HepG2 (cell line): ENCODE measurements around the gene TSKU. TPM values are rescaled to one million over a fixed set of nuclear protein-coding genes. Genes with fewer than 3 reads are reported as not detected.

ENCODE experiments used
- ASH2L ChIP-seq: fragments of 300-600, 200-600 bp; sonication (generic); IDR thresholded peaks from 2 replicates; pipeline ENCODE4 v1.7.0; 2017; ENCODE audit warnings: low read depth, mild to moderate bottlenecking, moderate library complexity, mixed read lengths, low read length; ENCODE audit not compliant: insufficient read length
- FOSL2 ChIP-seq: sonication (generic); formaldehyde crosslinking; IDR thresholded peaks from 2 replicates; pipeline ENCODE4 v1.4.0; 2020; ENCODE audit warnings: missing genetic modification reagents
- GRHL1 ChIP-seq: sonication (generic); formaldehyde crosslinking; conservative IDR thresholded peaks from 2 replicates; pipeline ENCODE4 v1.8.0; 2022; ENCODE audit warnings: missing genetic modification reagents
- HNF1B ChIP-seq: sonication (generic); formaldehyde crosslinking; IDR thresholded peaks from 2 replicates; pipeline ENCODE4 v1.5.1; 2020; ENCODE audit warnings: mild to moderate bottlenecking, moderate library complexity, missing genetic modification reagents
- HOMEZ ChIP-seq: IDR thresholded peaks from 2 replicates; pipeline ENCODE4 v1.6.1; 2016; ENCODE audit warnings: low read depth
- LCORL ChIP-seq, 2 experiments: fragments of 450-650 bp in 1 of 2; sonication (generic) in 1 of 2; formaldehyde crosslinking in 1 of 2; IDR thresholded peaks; 2 replicates each; pipeline versions ENCODE4 v1.5.0 to v1.6.1; 2017 to 2020; ENCODE audit warnings: antibody characterized with exemption in 1 of 2, missing genetic modification reagents in 1 of 2
- MED8 ChIP-seq: sonication (generic); formaldehyde crosslinking; IDR thresholded peaks from 2 replicates; pipeline ENCODE4 v1.8.1; 2023; ENCODE audit warnings: mild to moderate bottlenecking, missing genetic modification reagents; ENCODE audit not compliant: insufficient replicate concordance
- PHF21A ChIP-seq: sonication (generic); formaldehyde crosslinking; IDR thresholded peaks from 2 replicates; pipeline ENCODE4 v1.5.0; 2020; ENCODE audit warnings: mild to moderate bottlenecking, missing genetic modification reagents
- SALL1 ChIP-seq: sonication (generic); formaldehyde crosslinking; IDR thresholded peaks from 2 replicates; pipeline ENCODE4 v1.8.0; 2022; ENCODE audit warnings: mild to moderate bottlenecking, missing genetic modification reagents
- SKIL ChIP-seq: sonication (generic); formaldehyde crosslinking; IDR thresholded peaks from 2 replicates; pipeline ENCODE4 v1.8.0; 2022; ENCODE audit warnings: missing genetic modification reagents, mild to moderate bottlenecking, moderate library complexity, borderline replicate concordance
- SMAD1 ChIP-seq: sonication (generic); formaldehyde crosslinking; IDR thresholded peaks from 2 replicates; pipeline ENCODE4 v1.4.0; 2020; ENCODE audit warnings: missing genetic modification reagents, low read depth, mild to moderate bottlenecking, borderline replicate concordance
- SMYD3 ChIP-seq: sonication (generic); formaldehyde crosslinking; IDR thresholded peaks from 2 replicates; pipeline ENCODE4 v1.8.1; 2023; ENCODE audit warnings: mild to moderate bottlenecking, missing genetic modification reagents
- ZBTB7B ChIP-seq: sonication (generic); formaldehyde crosslinking; IDR thresholded peaks from 2 replicates; pipeline ENCODE4 v1.4.0; 2020; ENCODE audit warnings: missing genetic modification reagents
- ZFYVE20 ChIP-seq: sonication (generic); formaldehyde crosslinking; IDR thresholded peaks from 2 replicates; pipeline ENCODE4 v1.8.0; 2023; ENCODE audit warnings: low read depth, mild to moderate bottlenecking, moderate library complexity, missing genetic modification reagents, borderline replicate concordance
- ZIK1 ChIP-seq: sonication (generic); formaldehyde crosslinking; IDR thresholded peaks from 2 replicates; pipeline ENCODE4 v1.5.0; 2020; ENCODE audit warnings: mild to moderate bottlenecking, low read depth, missing genetic modification reagents, borderline replicate concordance
- ZKSCAN5 ChIP-seq: sonication (generic); formaldehyde crosslinking; IDR thresholded peaks from 2 replicates; pipeline ENCODE4 v1.5.1; 2020; ENCODE audit warnings: mild to moderate bottlenecking, missing genetic modification reagents
- ZMYM4 ChIP-seq: sonication (generic); formaldehyde crosslinking; IDR thresholded peaks from 2 replicates; pipeline ENCODE4 v1.8.1; 2023; ENCODE audit warnings: mild to moderate bottlenecking, missing genetic modification reagents
- ZNF563 ChIP-seq: sonication (generic); formaldehyde crosslinking; IDR thresholded peaks from 2 replicates; pipeline ENCODE4 v1.8.0; 2022; ENCODE audit warnings: mild to moderate bottlenecking, moderate library complexity, missing genetic modification reagents
- ZNF567 ChIP-seq: sonication (generic); formaldehyde crosslinking; IDR thresholded peaks from 2 replicates; pipeline ENCODE4 v1.8.1; 2023; ENCODE audit warnings: mild to moderate bottlenecking, missing genetic modification reagents, borderline replicate concordance
- ZNF792 ChIP-seq: IDR thresholded peaks from 2 replicates; pipeline ENCODE4 v1.6.1; 2016
- polyA plus RNA-seq, 8 experiments: library from polyadenylated mRNA; depleted of rRNA in 3 of 8; stranded (reverse) in 7 of 8; unstranded in 1 of 8; fragments of >200 nt; fragmentation: Illumina TruSeq in 4 of 8; extraction: Trizol in 4 of 8; gene quantifications; 2 replicates each; pipeline versions ENCODE4 v1.2.1 to v1.2.3, GENCODE V29; 2011 to 2016; ENCODE audit warnings: low read depth in 4 of 8, missing spikeins in 1 of 8, mixed read lengths in 1 of 8; ENCODE audit not compliant: insufficient read depth in 1 of 8
- total RNA-seq, 5 experiments: library from RNA; depleted of rRNA; stranded (reverse); fragments of >200 nt; fragmentation: Illumina TruSeq; extraction: Trizol; gene quantifications; 2 replicates each; pipeline ENCODE4 v1.2.3, GENCODE V29; 2016; ENCODE audit warnings: low read depth in 1 of 5

Gene TSKU
- total and polyA plus RNA-seq, 2 of the 13 experiments (the other 11 are each of a cell fraction or from before 2014, with no cell fraction given), result 20.3 to 21.4 TPM

- TF ChIP-seq SKIL, result peak; percentile 66; the same call in 1 of the 2 replicates
- peak; percentile 65 for TF ChIP-seq SALL1 (CRISPR knock-in tag)
- TF ChIP-seq GRHL1 (CRISPR knock-in tag), result no peak
- TF ChIP-seq HOMEZ (CRISPR knock-in tag), result peak; percentile 33; the same call in 1 of the 2 replicates
- TF ChIP-seq ZNF792 (CRISPR knock-in tag), result 0 out of 2 replicates have a peak, but pooled peaks have one; percentile 32
- no peak for TF ChIP-seq SMYD3 (CRISPR knock-in tag)
- TF ChIP-seq ZIK1, result 0 out of 2 replicates have a peak, but pooled peaks have one; percentile 63
- TF ChIP-seq LCORL (IDR thresholded peaks at IDR 0.05), result no peak
- TF ChIP-seq LCORL (CRISPR knock-in tag; IDR thresholded peaks at IDR 0.05), result peak; percentile 53; the same call in 1 of the 2 replicates
- peak; percentile 71 for TF ChIP-seq PHF21A (CRISPR knock-in tag)
- TF ChIP-seq HNF1B (CRISPR knock-in tag), result peak; percentile 68; the same call in 1 of the 2 replicates
- 0 out of 2 replicates have a peak, but pooled peaks have one; percentile 29 for TF ChIP-seq ZBTB7B (CRISPR knock-in tag)
- TF ChIP-seq ASH2L, result peak; percentile 62
- no peak for TF ChIP-seq ZNF567 (CRISPR knock-in tag)
- peak; percentile 40 for TF ChIP-seq MED8 (CRISPR knock-in tag)
- TF ChIP-seq ZFYVE20 (CRISPR knock-in tag), result no peak
- TF ChIP-seq SMAD1 (CRISPR knock-in tag), result no peak
- 0 out of 2 replicates have a peak, but pooled peaks have one; percentile 67 for TF ChIP-seq ZKSCAN5 (CRISPR knock-in tag)
- TF ChIP-seq ZMYM4, result peak; percentile 38; the same call in 1 of the 2 replicates
- TF ChIP-seq FOSL2, result 0 out of 2 replicates have a peak, but pooled peaks have one; percentile 19
- TF ChIP-seq ZNF563, result 0 out of 2 replicates have a peak, but pooled peaks have one; percentile 21
These were observed 1.9 kb upstream of the TSKU start (continued) for GRCh38 chr11:76781046-76781801.
